ENCODE results near the gene FBXL19. TPM values are rescaled to one million over a fixed set of nuclear protein-coding genes. Genes with fewer than 3 reads are reported as not detected.

The FBXL19 gene
- total RNA-seq, 2 experiments from 2014 or later = 16.1 to 34.8 TPM

- H3K36me3 ChIP-seq (ENCODE audit: insufficient read depth, low read length) = peaks cover 8% of the 10 kb centered on the region; the same call in 1 of the 2 replicates
- DNase-seq (ENCODE audit: low spot score) = no peak
- ChIA-PET POLR2A (interaction anchor here (1.3 kb wide), 1 partner anchor 11 kb away, joined by 4 read pairs; no protein-coding TSS in a partner anchor), CTCF (ENCODE audit: unreplicated experiment) (interaction anchor here (0.6 kb wide), 1 partner anchor 32 kb away, joined by 3 read pairs; no protein-coding TSS in a partner anchor)
- TF ChIP-seq EZH2phosphoT487 (IDR thresholded peaks at IDR 0.05; ENCODE audit: borderline replicate concordance, low read depth, low read length) = no peak
- no peak for TF ChIP-seq CTCF (conservative IDR thresholded peaks at IDR 0.05; ENCODE audit: low read length)
- no peaks in the 10 kb centered on the region for H3K9me2 ChIP-seq (ENCODE audit: insufficient read depth, low read length)
- H3K9me3 ChIP-seq (ENCODE audit: low read length) = no peaks in the 10 kb centered on the region
- no peak overlapping the region for H3K4me3 ChIP-seq (ENCODE audit: low read depth, low read length, poor library complexity, severe bottlenecking)
- no peaks in the 10 kb centered on the region for H3K79me2 ChIP-seq (ENCODE audit: insufficient read depth, low read depth, low read length)
- H4K20me1 ChIP-seq (ENCODE audit: insufficient read depth, low read length) = no peaks in the 10 kb centered on the region
- H3K27ac ChIP-seq (ENCODE audit: low read depth, low read length, poor library complexity, severe bottlenecking) = no peak overlapping the region
- no peak overlapping the region for H2AFZ ChIP-seq (ENCODE audit: low read length)
- intact Hi-C loops (cut with micrococcal nuclease; ENCODE audit: unreplicated experiment) = no loop called here
- no TSS peak for BruUV-seq (replicated peaks)
- H3K4me1 ChIP-seq (ENCODE audit: insufficient read depth, low read length, poor library complexity, severe bottlenecking) = no peaks in the 10 kb centered on the region
- H3K4me2 ChIP-seq (ENCODE audit: low read length) = no peak overlapping the region
Measured at GRCh38 chr16:30991052-30991451, 67.7 kb downstream of the FBXL19 start.

GRCh38 chr16:30992276-30992780 lies 69.0 kb downstream of the FBXL19 start:
- DNase-seq (ENCODE audit: low spot score) = no peak
- Histone ChIP-seq H4K20me1 (ENCODE audit: insufficient read depth, low read length) (no peaks in the 10 kb centered on the region), H3K79me2 (ENCODE audit: insufficient read depth, low read depth, low read length) (no peaks in the 10 kb centered on the region), H3K9me2 (ENCODE audit: insufficient read depth, low read length) (no peaks in the 10 kb centered on the region), H3K27ac (ENCODE audit: low read depth, low read length, poor library complexity, severe bottlenecking) (no peak overlapping the region), H3K9me3 (ENCODE audit: low read length) (no peaks in the 10 kb centered on the region), H2AFZ (ENCODE audit: low read length) (no peak overlapping the region), H3K36me3 (ENCODE audit: insufficient read depth, low read length) (no peaks in the 10 kb centered on the region), H3K4me2 (ENCODE audit: low read length) (no peak overlapping the region), H3K4me1 (ENCODE audit: insufficient read depth, low read length, poor library complexity, severe bottlenecking) (peaks cover 10% of the 10 kb centered on the region), H3K4me3 (ENCODE audit: low read depth, low read length, poor library complexity, severe bottlenecking) (no peak overlapping the region)
- no TSS peak for BruUV-seq (replicated peaks)
- ChIA-PET POLR2A (no interaction called here), CTCF (ENCODE audit: unreplicated experiment) (no interaction called here)
- TF ChIP-seq CTCF (conservative IDR thresholded peaks at IDR 0.05; ENCODE audit: low read length) = no peak
- intact Hi-C loops (cut with micrococcal nuclease; ENCODE audit: unreplicated experiment) = no loop called here

DNA sequence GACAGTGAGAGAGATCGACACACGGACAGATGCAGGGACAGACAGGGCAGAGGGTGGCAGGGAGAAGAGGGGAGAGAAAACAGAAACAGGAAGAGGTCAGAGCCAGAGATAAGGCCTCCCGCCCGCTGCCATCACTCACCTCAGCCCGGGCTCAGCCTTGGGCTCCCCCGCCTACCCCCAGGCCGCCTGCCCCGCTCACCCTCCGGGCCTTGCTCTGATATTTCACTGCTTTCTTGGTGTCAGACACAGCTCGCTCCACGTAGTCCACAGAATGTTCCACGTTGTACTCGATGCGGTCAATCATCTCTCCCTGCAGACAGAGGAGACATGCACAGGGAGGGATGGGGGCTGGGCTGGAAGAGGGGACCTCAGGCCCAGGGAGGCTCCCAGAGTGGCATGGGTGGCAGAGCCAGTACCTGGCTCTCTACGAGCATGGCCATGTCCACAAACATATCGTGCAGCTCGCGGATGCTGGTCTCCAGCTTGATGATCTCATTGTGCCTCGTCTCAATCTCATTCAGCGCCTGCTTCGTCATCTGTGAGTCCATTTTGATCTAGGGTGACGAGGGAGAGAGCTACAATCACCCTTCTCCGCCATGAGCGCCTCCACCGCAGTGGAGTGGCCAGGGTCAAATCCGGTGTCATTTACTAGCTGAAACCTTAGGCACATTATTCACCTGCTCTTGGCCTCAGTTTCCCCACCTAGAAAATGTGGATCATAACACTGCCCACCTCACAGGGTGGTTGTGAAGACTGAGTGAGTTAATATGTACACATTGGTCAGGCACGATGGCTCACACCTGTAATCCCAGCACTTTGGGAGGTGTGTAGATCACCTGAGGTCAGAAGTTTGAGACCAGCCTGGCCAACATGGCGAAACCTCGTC lies 69.8 kb downstream of the FBXL19 start:
- TF ChIP-seq CTCF (conservative IDR thresholded peaks at IDR 0.05; ENCODE audit: low read length) (no peak), EZH2phosphoT487 (IDR thresholded peaks at IDR 0.05; ENCODE audit: borderline replicate concordance, low read depth, low read length) (no peak)
- H3K4me2 ChIP-seq (ENCODE audit: low read length) = no peak overlapping the region
- POLR2A ChIA-PET = interaction anchor here (0.7 kb wide), 1 partner anchor 909 kb away, joined by 3 read pairs; no protein-coding TSS in a partner anchor

More for the DNA sequence above, 69.8 kb downstream of the FBXL19 start:
- Histone ChIP-seq H3K36me3 (ENCODE audit: insufficient read depth, low read length) (no peaks in the 10 kb centered on the region), H3K9me3 (ENCODE audit: low read length) (no peaks in the 10 kb centered on the region), H3K9me2 (ENCODE audit: insufficient read depth, low read length) (no peaks in the 10 kb centered on the region), H4K20me1 (ENCODE audit: insufficient read depth, low read length) (no peaks in the 10 kb centered on the region), H3K79me2 (ENCODE audit: insufficient read depth, low read depth, low read length) (no peaks in the 10 kb centered on the region), H3K27ac (ENCODE audit: low read depth, low read length, poor library complexity, severe bottlenecking) (no peak overlapping the region), H2AFZ (ENCODE audit: low read length) (no peak overlapping the region), H3K4me3 (ENCODE audit: low read depth, low read length, poor library complexity, severe bottlenecking) (no peak overlapping the region), H3K4me1 (ENCODE audit: insufficient read depth, low read length, poor library complexity, severe bottlenecking) (peaks cover 10% of the 10 kb centered on the region)
- intact Hi-C loops (cut with micrococcal nuclease; ENCODE audit: unreplicated experiment) = no loop called here
- CTCF ChIA-PET (ENCODE audit: unreplicated experiment) = no interaction called here
- no TSS peak for BruUV-seq (replicated peaks)
- no peak for DNase-seq (ENCODE audit: low spot score)

Data from OCI-LY7 (cell line).